Memory B cell (primary cell): ENCODE measurements around the gene COQ3.

Experiments used
- ATAC-seq: fragments of 150-1000 bp; cut with Tn5 transposase; 2 replicates; pipeline ENCODE4 v1.10.0; 2021; ENCODE audit warnings: low read depth, mild to moderate bottlenecking, moderate library complexity
- DNase-seq, 2 donors: peaks; one replicate each; pipeline ENCODE4 v3.0.0; 2022; ENCODE audit warnings: low spot score in 2 of 2
- H3K27ac Mint-ChIP-seq: one replicate; pipeline ENCODE4 v1.8.0; 2022; ENCODE audit warnings: mild to moderate bottlenecking, moderate library complexity, mixed read lengths
- H3K27me3 Mint-ChIP-seq: one replicate; pipeline ENCODE4 v1.8.0; 2022; ENCODE audit warnings: mixed read lengths
- H3K36me3 Mint-ChIP-seq: one replicate; pipeline ENCODE4 v1.8.0; 2022; ENCODE audit warnings: mild to moderate bottlenecking, mixed read lengths
- H3K4me1 Mint-ChIP-seq: one replicate; pipeline ENCODE4 v1.8.0; 2022; ENCODE audit warnings: mixed read lengths
- H3K4me3 Mint-ChIP-seq: one replicate; pipeline ENCODE4 v1.8.0; 2022; ENCODE audit warnings: mild to moderate bottlenecking, moderate library complexity, mixed read lengths
- H3K9me3 Mint-ChIP-seq: one replicate; pipeline ENCODE4 v1.8.0; 2022; ENCODE audit warnings: mixed read lengths

COQ3 gene

GRCh38 chr6:99415446-99415845, 21.5 kb upstream of the COQ3 start:
- Mint-ChIP-seq H3K27me3 (no peaks in the 10 kb centered on the region), H3K36me3 (peaks cover 11% of the 10 kb centered on the region), H3K9me3 (no peaks in the 10 kb centered on the region), H3K4me3 (no peak overlapping the region), H3K27ac (no peak overlapping the region), H3K4me1 (peaks cover 13% of the 10 kb centered on the region)
- no peak for ATAC-seq
- no peak for DNase-seq

GRCh38 chr6:99412065-99412464, 18.1 kb upstream of the COQ3 start:
- Mint-ChIP-seq H3K36me3 (peaks cover 21% of the 10 kb centered on the region), H3K9me3 (no peaks in the 10 kb centered on the region), H3K4me1 (peaks cover 2% of the 10 kb centered on the region), H3K27me3 (no peaks in the 10 kb centered on the region), H3K4me3 (no peak overlapping the region), H3K27ac (peak overlapping the region; percentile 3)
- ATAC-seq (no peak), DNase-seq (no peak)

- DNase-seq = no peak
- peaks cover 2% of the 10 kb centered on the region for H3K4me1 Mint-ChIP-seq
- no peak overlapping the region for H3K4me3 Mint-ChIP-seq
- H3K27ac Mint-ChIP-seq = no peak overlapping the region
- H3K36me3 Mint-ChIP-seq = peaks cover 29% of the 10 kb centered on the region
- ATAC-seq = no peak
- H3K27me3 Mint-ChIP-seq = no peaks in the 10 kb centered on the region
- H3K9me3 Mint-ChIP-seq = no peaks in the 10 kb centered on the region
These were observed 15.7 kb upstream of the COQ3 start for GRCh38 chr6:99409672-99410071.

GRCh38 chr6:99407076-99407475, 13.1 kb upstream of the COQ3 start:
- DNase-seq (no peak), ATAC-seq (no peak)
- no peaks in the 10 kb centered on the region for H3K27me3 Mint-ChIP-seq
- peaks cover 2% of the 10 kb centered on the region for H3K4me1 Mint-ChIP-seq
- H3K4me3 Mint-ChIP-seq = no peak overlapping the region
- no peak overlapping the region for H3K27ac Mint-ChIP-seq
- H3K36me3 Mint-ChIP-seq = peaks cover 33% of the 10 kb centered on the region
- no peaks in the 10 kb centered on the region for H3K9me3 Mint-ChIP-seq

- DNase-seq (no peak), ATAC-seq (no peak)
- Mint-ChIP-seq H3K4me3 (no peak overlapping the region), H3K4me1 (no peaks in the 10 kb centered on the region), H3K27ac (no peak overlapping the region), H3K36me3 (peaks cover 33% of the 10 kb centered on the region), H3K27me3 (no peaks in the 10 kb centered on the region), H3K9me3 (no peaks in the 10 kb centered on the region)
These were observed 8.5 kb upstream of the COQ3 start for GRCh38 chr6:99402448-99402847.

GRCh38 chr6:99397287-99397686, 3.3 kb upstream of the COQ3 start:
- Mint-ChIP-seq H3K9me3 (no peaks in the 10 kb centered on the region), H3K27me3 (no peaks in the 10 kb centered on the region), H3K36me3 (peaks cover 14% of the 10 kb centered on the region), H3K27ac (peak overlapping the region; percentile 35), H3K4me3 (no peak overlapping the region), H3K4me1 (peaks cover 7% of the 10 kb centered on the region)
- ATAC-seq (no peak), DNase-seq (no peak)

GRCh38 chr6:99393366-99393697, 663 bp downstream of the COQ3 start:
- Mint-ChIP-seq H3K27ac (peak overlapping the region; percentile 82), H3K4me1 (peaks cover 7% of the 10 kb centered on the region), H3K27me3 (no peaks in the 10 kb centered on the region), H3K4me3 (peak overlapping the region; percentile 94), H3K9me3 (no peaks in the 10 kb centered on the region), H3K36me3 (no peaks in the 10 kb centered on the region)
- ATAC-seq (peak; percentile 16), DNase-seq (no peak)

GRCh38 chr6:99390896-99391295, 3.1 kb downstream of the COQ3 start:
- DNase-seq = no peak
- Mint-ChIP-seq H3K4me1 (peaks cover 7% of the 10 kb centered on the region), H3K27ac (no peak overlapping the region), H3K27me3 (no peaks in the 10 kb centered on the region), H3K9me3 (no peaks in the 10 kb centered on the region), H3K4me3 (no peak overlapping the region), H3K36me3 (no peaks in the 10 kb centered on the region)
- no peak for ATAC-seq

- ATAC-seq = no peak
- Mint-ChIP-seq H3K4me3 (no peak overlapping the region), H3K27ac (no peak overlapping the region), H3K27me3 (no peaks in the 10 kb centered on the region), H3K9me3 (no peaks in the 10 kb centered on the region), H3K4me1 (no peaks in the 10 kb centered on the region), H3K36me3 (peaks cover 8% of the 10 kb centered on the region)
- no peak for DNase-seq
These were observed 9.5 kb downstream of the COQ3 start for GRCh38 chr6:99384507-99384906.

- no peak overlapping the region for H3K27ac Mint-ChIP-seq
- DNase-seq (no peak), ATAC-seq (no peak)
- H3K9me3 Mint-ChIP-seq = no peaks in the 10 kb centered on the region
- no peaks in the 10 kb centered on the region for H3K4me1 Mint-ChIP-seq
- peaks cover 14% of the 10 kb centered on the region for H3K36me3 Mint-ChIP-seq
- no peaks in the 10 kb centered on the region for H3K27me3 Mint-ChIP-seq
- no peak overlapping the region for H3K4me3 Mint-ChIP-seq
These were observed 15.4 kb downstream of the COQ3 start for GRCh38 chr6:99378636-99379035.

GRCh38 chr6:99369533-99369932, 24.5 kb downstream of the COQ3 start:
- Mint-ChIP-seq H3K9me3 (no peaks in the 10 kb centered on the region), H3K27ac (no peak overlapping the region), H3K36me3 (peaks cover 3% of the 10 kb centered on the region), H3K4me1 (no peaks in the 10 kb centered on the region), H3K4me3 (no peak overlapping the region), H3K27me3 (no peaks in the 10 kb centered on the region)
- DNase-seq (no peak), ATAC-seq (no peak)

GRCh38 chr6:99366852-99367251, 27.1 kb downstream of the COQ3 start:
- Mint-ChIP-seq H3K27ac (no peak overlapping the region), H3K9me3 (no peaks in the 10 kb centered on the region), H3K36me3 (peaks cover 3% of the 10 kb centered on the region), H3K4me1 (peaks cover 2% of the 10 kb centered on the region), H3K4me3 (no peak overlapping the region), H3K27me3 (peaks cover 5% of the 10 kb centered on the region)
- ATAC-seq (no peak), DNase-seq (no peak)

- H3K27me3 Mint-ChIP-seq = peaks cover 13% of the 10 kb centered on the region
- H3K27ac Mint-ChIP-seq = no peak overlapping the region
- DNase-seq = no peak
- no peaks in the 10 kb centered on the region for H3K36me3 Mint-ChIP-seq
- peaks cover 2% of the 10 kb centered on the region for H3K4me1 Mint-ChIP-seq
- ATAC-seq = no peak
- no peaks in the 10 kb centered on the region for H3K9me3 Mint-ChIP-seq
- H3K4me3 Mint-ChIP-seq = no peak overlapping the region
These were observed 30.0 kb downstream of the COQ3 start for GRCh38 chr6:99364026-99364425.

GRCh38 chr6:99362678-99363268, 31.2 kb downstream of the COQ3 start:
- no peak overlapping the region for H3K27ac Mint-ChIP-seq
- no peaks in the 10 kb centered on the region for H3K36me3 Mint-ChIP-seq
- ATAC-seq = no peak
- H3K9me3 Mint-ChIP-seq = no peaks in the 10 kb centered on the region
- H3K27me3 Mint-ChIP-seq = peaks cover 13% of the 10 kb centered on the region
- DNase-seq = no peak
- no peak overlapping the region for H3K4me3 Mint-ChIP-seq
- H3K4me1 Mint-ChIP-seq = peaks cover 2% of the 10 kb centered on the region

- Mint-ChIP-seq H3K4me3 (no peak overlapping the region), H3K27ac (no peak overlapping the region), H3K36me3 (no peaks in the 10 kb centered on the region), H3K4me1 (peaks cover 2% of the 10 kb centered on the region), H3K27me3 (peaks cover 22% of the 10 kb centered on the region), H3K9me3 (no peaks in the 10 kb centered on the region)
- DNase-seq (no peak), ATAC-seq (no peak)
These were observed 34.2 kb downstream of the COQ3 start for GRCh38 chr6:99359800-99360199.
